ENCODE data around the gene SLC7A14.

GRCh38 chr3:170532573-170532972, 53.3 kb downstream of the SLC7A14 start:
- TF ChIP-seq TAF1 (IDR thresholded peaks at IDR 0.05; ENCODE audit: borderline replicate concordance, low read depth, low read length): no peak
- no peak for TF ChIP-seq POLR2A (IDR thresholded peaks at IDR 0.05; ENCODE audit: low read depth, low read length)
